PC-3 (cell line): Measurements from ENCODE around the gene THADA. TPM values are rescaled to one million over a fixed set of nuclear protein-coding genes. Genes with fewer than 3 reads are reported as not detected.

Source experiments
- ATAC-seq: fragments of 200-7000 bp; cut with Tn5 transposase; 2 replicates; pipeline ENCODE4 v1.9.1; 2020; ENCODE audit warnings: mild to moderate bottlenecking, moderate library complexity
- BruUV-seq: library from RNA; stranded (reverse); fragments of 400-500 nt; replicated peaks from 2 replicates; lab custom pipeline; 2021; lab: Mats Ljungman, UMichigan
- CTCF ChIA-PET: fragments of 300-600 bp; sonication (Branson Sonifier 250); formaldehyde crosslinking; loops from one replicate; lab custom pipeline; 2022; ENCODE audit warnings: antibody characterized with exemption; lab: Charles Lee
- POLR2A ChIA-PET: fragments of 300-600 bp; sonication (Branson Sonifier 250); formaldehyde crosslinking; loops from one replicate; lab custom pipeline; 2022; ENCODE audit warnings: antibody characterized with exemption; ENCODE audit not compliant: unreplicated experiment; lab: Charles Lee
- DNase-seq: peaks from one replicate; pipeline ENCODE4 v3.0.0-alpha.2; 2015
- H2AFZ ChIP-seq: fragments of 300-600 bp; sonication (generic); 2 replicates; pipeline ENCODE4 v1.6.0; 2016; ENCODE audit warnings: antibody characterized with exemption, low read length
- H3F3A ChIP-seq: fragments of 300-600 bp; sonication (generic); one replicate; pipeline ENCODE4 v1.6.0; 2017; ENCODE audit warnings: antibody characterized with exemption, low read length, control low read depth, mild to moderate bottlenecking; ENCODE audit not compliant: unreplicated experiment
- H3K27ac ChIP-seq: fragments of 300-600 bp; sonication (generic); 2 replicates; pipeline ENCODE4 v1.5.1; 2016; ENCODE audit warnings: mild to moderate bottlenecking, low read length
- H3K27me3 ChIP-seq: fragments of 300-600 bp; sonication (generic); 2 replicates; pipeline ENCODE4 v1.6.1; 2016; ENCODE audit warnings: low read length, mixed read lengths
- H3K36me3 ChIP-seq: fragments of 300-600 bp; sonication (generic); 2 replicates; pipeline ENCODE4 v1.6.1; 2016; ENCODE audit warnings: low read depth, mixed run types, low read length, mixed read lengths
- H3K4me1 ChIP-seq: fragments of 300-600 bp; sonication (generic); 2 replicates; pipeline ENCODE4 v1.5.1; 2016; ENCODE audit warnings: low read length; ENCODE audit not compliant: insufficient read depth
- H3K4me2 ChIP-seq: fragments of 300-600 bp; sonication (generic); 2 replicates; pipeline ENCODE4 v1.6.0; 2016; ENCODE audit warnings: low read length
- H3K4me3 ChIP-seq: fragments of 300-600 bp; sonication (generic); 2 replicates; pipeline ENCODE4 v1.5.1; 2016; ENCODE audit warnings: mild to moderate bottlenecking, low read length, mixed read lengths
- H3K79me2 ChIP-seq: fragments of 300-600 bp; sonication (generic); 2 replicates; pipeline ENCODE4 v1.6.1; 2017; ENCODE audit warnings: low read length, mixed read lengths
- H3K9ac ChIP-seq: fragments of 300-600 bp; sonication (generic); 2 replicates; pipeline ENCODE4 v1.6.0; 2016; ENCODE audit warnings: mild to moderate bottlenecking, low read length
- H3K9me2 ChIP-seq: fragments of 300-600 bp; sonication (generic); replicated peaks from 2 replicates; pipeline ENCODE4 v1.6.1; 2016; ENCODE audit warnings: mixed run types, low read length, mixed read lengths
- H3K9me3 ChIP-seq: fragments of 300-600 bp; sonication (generic); 2 replicates; pipeline ENCODE4 v1.6.1; 2016; ENCODE audit warnings: low read length, mixed read lengths
- H4K20me1 ChIP-seq: fragments of 300-600 bp; sonication (generic); 2 replicates; pipeline ENCODE4 v1.6.1; 2016; ENCODE audit warnings: low read length, mixed read lengths
- EZH2 ChIP-seq: fragments of 300-600 bp; sonication (generic); IDR thresholded peaks from one replicate; pipeline ENCODE4 v1.6.1; 2017; ENCODE audit warnings: antibody characterized with exemption, mild to moderate bottlenecking, low read length; ENCODE audit not compliant: unreplicated experiment
- EZH2phosphoT487 ChIP-seq: fragments of 300-600 bp; sonication (generic); IDR thresholded peaks from 2 replicates; pipeline ENCODE4 v1.6.1; 2018; ENCODE audit warnings: mild to moderate bottlenecking, antibody characterized with exemption, low read length, borderline replicate concordance
- intact Hi-C: fragments of 100-400 bp; cut with micrococcal nuclease; formaldehyde crosslinking; loops from 2 replicates; pipeline ENCODE4 v1.9.0; 2023
- total RNA-seq: library from RNA; depleted of rRNA; stranded (reverse); fragments of >200 nt; gene quantifications from 2 replicates; pipeline ENCODE4 v1.2.3, GENCODE V29; 2014
- TF ChIP-seq, protein P1 (sequence below): fragments of 300-600 bp; sonication (generic); conservative IDR thresholded peaks from 2 replicates; pipeline ENCODE4 v1.5.1; 2017; ENCODE audit warnings: antibody characterized with exemption, low read depth, mild to moderate bottlenecking, low read length

Gene THADA
- total RNA-seq, 1 experiment from 2014 or later: 33.6 TPM

DNA sequence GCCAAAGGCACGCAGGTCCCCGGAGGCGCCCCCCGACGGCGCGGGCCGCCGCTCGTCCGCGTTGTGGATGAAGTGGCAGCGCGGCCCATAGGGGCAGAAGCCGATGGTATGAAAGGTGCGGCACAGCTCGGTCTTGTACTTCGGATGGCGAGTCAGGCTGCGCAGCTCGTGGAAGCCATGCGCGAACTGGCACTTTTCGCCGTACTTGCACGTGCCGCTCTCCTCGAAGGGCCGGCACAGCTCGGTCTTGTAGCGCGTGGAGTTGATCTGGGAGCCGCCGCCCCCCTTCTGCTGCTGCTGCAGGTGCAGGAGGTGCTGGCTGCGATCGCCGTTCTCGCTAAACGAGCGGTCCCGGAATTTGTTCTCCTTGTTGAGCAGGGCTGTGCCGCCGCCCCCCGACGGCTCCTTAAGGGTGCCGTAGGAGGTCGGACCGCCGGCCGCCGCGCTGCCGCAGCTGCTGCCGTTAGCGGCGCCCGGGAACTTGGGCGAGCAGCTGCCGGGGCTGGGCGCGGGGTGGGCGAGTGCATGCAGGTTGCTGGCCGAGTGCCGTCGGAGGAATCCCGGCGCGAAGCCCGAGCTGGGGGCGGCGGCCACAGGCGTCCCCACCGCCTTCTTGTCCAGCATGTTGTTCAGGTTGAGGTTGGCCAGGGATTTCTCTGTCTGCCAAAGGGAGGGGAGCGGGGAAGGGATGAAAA, 370.6 kb downstream of the THADA start:
- DNase-seq: peak; percentile 42
- CTCF ChIA-PET: no interaction called here

GRCh38 chr2:43224571-43225092, 371.2 kb downstream of the THADA start:
- Histone ChIP-seq H3K4me1 (peaks cover 48% of the 10 kb centered on the region), H3K4me2 (peak overlapping the region; percentile 84), H3K27ac (peak overlapping the region; percentile 90), H4K20me1 (peaks cover 22% of the 10 kb centered on the region), H3K9me3 (no peaks in the 10 kb centered on the region), H3K36me3 (peaks cover 30% of the 10 kb centered on the region), H3K4me3 (peak overlapping the region; percentile 88), H3F3A (peaks cover 14% of the 10 kb centered on the region), H3K79me2 (peaks cover 77% of the 10 kb centered on the region), H3K9ac (peak overlapping the region; percentile 98), H3K27me3 (no peaks in the 10 kb centered on the region), H3K9me2 (no peaks in the 10 kb centered on the region), H2AFZ (no peak overlapping the region)
- ChIA-PET CTCF (no interaction called here), POLR2A (no interaction called here)
- intact Hi-C loops: loop anchor here (5.0 to 10.0 kb wide), 3 partner anchors 150 to 400 kb away; no protein-coding TSS in a partner anchor
- no TSS peak for BruUV-seq
- DNase-seq (peak; percentile 13), ATAC-seq (no peak)
- TF ChIP-seq EZH2 (no peak), EZH2phosphoT487 (no peak)
- TF ChIP-seq, protein P1, sequence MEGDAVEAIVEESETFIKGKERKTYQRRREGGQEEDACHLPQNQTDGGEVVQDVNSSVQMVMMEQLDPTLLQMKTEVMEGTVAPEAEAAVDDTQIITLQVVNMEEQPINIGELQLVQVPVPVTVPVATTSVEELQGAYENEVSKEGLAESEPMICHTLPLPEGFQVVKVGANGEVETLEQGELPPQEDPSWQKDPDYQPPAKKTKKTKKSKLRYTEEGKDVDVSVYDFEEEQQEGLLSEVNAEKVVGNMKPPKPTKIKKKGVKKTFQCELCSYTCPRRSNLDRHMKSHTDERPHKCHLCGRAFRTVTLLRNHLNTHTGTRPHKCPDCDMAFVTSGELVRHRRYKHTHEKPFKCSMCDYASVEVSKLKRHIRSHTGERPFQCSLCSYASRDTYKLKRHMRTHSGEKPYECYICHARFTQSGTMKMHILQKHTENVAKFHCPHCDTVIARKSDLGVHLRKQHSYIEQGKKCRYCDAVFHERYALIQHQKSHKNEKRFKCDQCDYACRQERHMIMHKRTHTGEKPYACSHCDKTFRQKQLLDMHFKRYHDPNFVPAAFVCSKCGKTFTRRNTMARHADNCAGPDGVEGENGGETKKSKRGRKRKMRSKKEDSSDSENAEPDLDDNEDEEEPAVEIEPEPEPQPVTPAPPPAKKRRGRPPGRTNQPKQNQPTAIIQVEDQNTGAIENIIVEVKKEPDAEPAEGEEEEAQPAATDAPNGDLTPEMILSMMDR: no peak

More for the DNA sequence above, 370.6 kb downstream of the THADA start:
- peaks cover 22% of the 10 kb centered on the region for H4K20me1 ChIP-seq
- H3F3A ChIP-seq: peaks cover 14% of the 10 kb centered on the region
- TF ChIP-seq, protein P1: no peak
- TF ChIP-seq EZH2phosphoT487: peak; percentile 51; the same call in 1 of the 2 replicates
- no peak for TF ChIP-seq EZH2
- peak overlapping the region; percentile 88 for H3K4me3 ChIP-seq
- H3K36me3 ChIP-seq: peaks cover 34% of the 10 kb centered on the region
- peaks cover 74% of the 10 kb centered on the region for H3K79me2 ChIP-seq
- no peak overlapping the region for H2AFZ ChIP-seq
- H3K27ac ChIP-seq: peak overlapping the region; percentile 90
- POLR2A ChIA-PET: interaction anchor here (0.7 kb wide), 1 partner anchor 173 kb away, joined by 3 read pairs; no protein-coding TSS in a partner anchor
- no TSS peak for BruUV-seq
- peak overlapping the region; percentile 84 for H3K4me2 ChIP-seq
- intact Hi-C loops: loop anchor here (5.0 to 10.0 kb wide), 3 partner anchors 150 to 400 kb away; no protein-coding TSS in a partner anchor
- H3K9ac ChIP-seq: peak overlapping the region; percentile 98
- no peaks in the 10 kb centered on the region for H3K9me3 ChIP-seq
- no peaks in the 10 kb centered on the region for H3K9me2 ChIP-seq
- no peak for ATAC-seq
- H3K4me1 ChIP-seq: peaks cover 45% of the 10 kb centered on the region
- H3K27me3 ChIP-seq: no peaks in the 10 kb centered on the region
